ENCODE measurements around the gene CRHR1. TPM values are rescaled to one million over a fixed set of nuclear protein-coding genes. Genes with fewer than 3 reads are reported as not detected.
A peak's percentile ranks its signal among the peaks of the same experiment; 100 is the strongest.

Gene CRHR1
- total and polyA plus RNA-seq, 4 experiments from 2014 or later, result not detected

- Mint-ChIP-seq H3K27ac (no peak overlapping the region), H3K4me3 (no peak overlapping the region), H3K9me3 (no peaks in the 10 kb centered on the region), H3K36me3 (no peaks in the 10 kb centered on the region), H3K4me1 (no peaks in the 10 kb centered on the region), H3K27me3 (peaks cover 0 to 5% of the 10 kb centered on the region in 2 donors)
- no peak overlapping the region for H3K27ac ChIP-seq (ENCODE audit: low read depth, low read length)
- POLR2A ChIA-PET (ENCODE audit: partially characterized antibody), result no interaction called here
- H3K4me3 ChIP-seq (ENCODE audit: low read length in 2 of 2), result no peak overlapping the region
- no peaks in the 10 kb centered on the region for H3K36me3 ChIP-seq (ENCODE audit: insufficient read depth, low read length)
- CTCF ChIA-PET (ENCODE audit: partially characterized antibody), result interaction anchor here (1.4 kb wide), 1 partner anchor 14 kb away, joined by 6 read pairs; no protein-coding TSS in a partner anchor
- intact Hi-C loops (cut with micrococcal nuclease), result no loop called here
- no peaks in the 10 kb centered on the region for H3K9me3 ChIP-seq (ENCODE audit: control insufficient read depth in 1 of 2, low read length in 2 of 2)
- H3K4me1 ChIP-seq (ENCODE audit: insufficient read depth, low read length), result no peaks in the 10 kb centered on the region
- no peaks in the 10 kb centered on the region for H3K27me3 ChIP-seq (ENCODE audit: insufficient read depth, low read length)
- DNase-seq, result no peak
These were observed 33.9 kb downstream of the CRHR1 start for GRCh38 chr17:45818041-45818440.

DNA sequence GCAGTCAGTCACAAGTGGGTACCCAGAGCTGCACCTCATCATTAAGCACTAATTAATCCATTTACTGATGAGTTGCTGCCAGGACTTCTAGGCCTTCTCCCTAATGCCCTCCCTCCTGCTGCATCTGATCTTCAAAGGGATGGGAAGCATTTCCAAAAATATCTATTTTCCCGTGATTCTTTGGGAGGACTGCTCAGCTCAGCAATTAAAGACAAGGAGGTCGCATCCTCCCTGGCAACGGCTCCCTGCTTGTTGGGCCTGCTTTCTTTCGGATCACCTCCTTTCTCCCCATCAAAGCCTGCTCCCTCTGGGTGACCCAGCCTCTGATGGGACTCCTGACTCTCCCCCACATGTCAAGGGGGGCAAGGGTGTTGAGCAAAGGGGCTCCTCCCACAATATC lies 34.6 kb downstream of the CRHR1 start:
- no peaks in the 10 kb centered on the region for H3K9me3 ChIP-seq (ENCODE audit: control insufficient read depth in 1 of 2, low read length in 2 of 2)
- Mint-ChIP-seq H3K27ac (no peak overlapping the region), H3K27me3 (peaks cover 0 to 3% of the 10 kb centered on the region in 2 donors), H3K4me1 (no peaks in the 10 kb centered on the region), H3K9me3 (no peaks in the 10 kb centered on the region), H3K36me3 (no peaks in the 10 kb centered on the region), H3K4me3 (no peak overlapping the region)
- H3K27me3 ChIP-seq (ENCODE audit: insufficient read depth, low read length), result no peaks in the 10 kb centered on the region
- ChIA-PET POLR2A (ENCODE audit: partially characterized antibody) (no interaction called here), CTCF (ENCODE audit: partially characterized antibody) (interaction anchor here (1.4 to 2.0 kb wide), 2 partner anchors 13 to 177 kb away, joined by 6 read pairs; no protein-coding TSS in a partner anchor)
- peaks cover under 1% of the 10 kb centered on the region for H3K4me1 ChIP-seq (ENCODE audit: insufficient read depth, low read length)
- intact Hi-C loops (cut with micrococcal nuclease), result no loop called here
- H3K4me3 ChIP-seq (ENCODE audit: low read length in 2 of 2), result no peak overlapping the region
- H3K36me3 ChIP-seq (ENCODE audit: insufficient read depth, low read length), result no peaks in the 10 kb centered on the region
- no peak for DNase-seq
- no peak overlapping the region for H3K27ac ChIP-seq (ENCODE audit: low read depth, low read length)

DNA sequence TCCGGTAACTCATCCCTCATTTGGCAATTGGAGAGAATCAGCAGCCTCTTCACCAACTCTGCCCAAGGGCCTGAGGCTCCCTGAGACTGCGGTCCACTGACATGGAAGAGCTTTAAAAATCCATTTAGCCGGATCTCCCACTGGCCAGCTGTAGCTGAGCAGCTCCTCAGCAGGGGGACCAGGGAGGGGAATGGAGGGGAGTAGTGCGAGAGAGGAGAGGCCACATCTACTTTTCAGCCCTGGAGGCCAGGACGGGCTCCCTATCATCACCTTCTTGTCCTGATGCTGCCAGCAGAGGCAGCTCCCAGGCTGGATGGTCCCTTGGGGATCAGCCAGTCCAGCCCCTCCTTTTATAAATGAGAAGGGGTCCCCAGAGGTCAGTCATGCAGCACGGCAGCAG lies 35.5 kb downstream of the CRHR1 start:
- Histone ChIP-seq H3K4me3 (ENCODE audit: low read length in 2 of 2) (no peak overlapping the region), H3K4me1 (ENCODE audit: insufficient read depth, low read length) (peaks cover 4% of the 10 kb centered on the region), H3K36me3 (ENCODE audit: insufficient read depth, low read length) (no peaks in the 10 kb centered on the region), H3K9me3 (ENCODE audit: control insufficient read depth in 1 of 2, low read length in 2 of 2) (no peaks in the 10 kb centered on the region), H3K27me3 (ENCODE audit: insufficient read depth, low read length) (no peaks in the 10 kb centered on the region), H3K27ac (ENCODE audit: low read depth, low read length) (no peak overlapping the region)
- Mint-ChIP-seq H3K36me3 (no peaks in the 10 kb centered on the region), H3K27ac (no peak overlapping the region), H3K4me3 (no peak overlapping the region), H3K27me3 (no peaks in the 10 kb centered on the region), H3K9me3 (no peaks in the 10 kb centered on the region), H3K4me1 (peaks cover 0 to 3% (median 0%) of the 10 kb centered on the region in 4 donors)
- DNase-seq, result no peak
- ChIA-PET POLR2A (ENCODE audit: partially characterized antibody) (no interaction called here), CTCF (ENCODE audit: partially characterized antibody) (interaction anchor here (1.0 to 2.0 kb wide), 2 partner anchors 12 to 178 kb away, joined by 5 to 6 read pairs; no protein-coding TSS in a partner anchor)
- intact Hi-C loops (cut with micrococcal nuclease), result no loop called here

DNA sequence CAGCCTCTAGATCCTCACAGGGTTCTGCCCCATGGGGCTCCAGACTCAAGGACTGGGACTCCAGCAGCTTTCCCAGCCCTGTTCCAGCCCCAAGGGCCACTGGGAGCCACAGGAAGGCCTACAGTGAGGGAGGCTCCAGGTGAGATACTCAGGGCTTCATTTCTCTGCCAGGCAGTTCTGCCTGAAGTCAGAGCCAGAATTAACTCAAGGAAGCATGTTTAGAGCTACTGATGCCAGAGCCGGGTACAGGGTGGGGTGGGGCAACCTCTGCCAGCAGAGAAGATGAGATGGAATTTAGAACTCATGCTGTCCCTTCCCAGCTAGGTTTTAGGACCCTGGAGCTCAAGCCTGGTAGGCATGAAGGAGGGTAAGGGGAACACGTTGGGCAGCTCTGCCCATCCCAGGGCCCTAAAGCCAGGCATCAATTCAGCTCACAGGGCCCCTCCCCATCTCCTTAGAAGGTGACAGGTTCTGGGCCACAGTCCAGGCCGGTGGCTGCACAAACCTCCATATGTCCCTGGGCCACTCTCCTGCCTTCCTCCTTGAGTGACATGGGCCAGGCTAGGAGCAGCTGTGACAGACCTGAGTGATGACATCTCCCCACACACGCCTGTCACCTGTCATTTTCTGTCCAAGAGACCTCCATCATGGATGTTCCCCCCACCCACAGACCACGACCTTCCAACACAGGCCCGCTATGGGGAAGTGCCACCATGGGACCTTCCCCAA lies 36.1 kb downstream of the CRHR1 start:
- ChIA-PET POLR2A (ENCODE audit: partially characterized antibody) (no interaction called here), CTCF (ENCODE audit: partially characterized antibody) (interaction anchor here (1.0 to 2.0 kb wide), 2 partner anchors 11 to 178 kb away, joined by 5 to 6 read pairs; no protein-coding TSS in a partner anchor)
- H3K4me3 ChIP-seq (ENCODE audit: low read length in 2 of 2), result no peak overlapping the region
- H3K27ac ChIP-seq (ENCODE audit: low read depth, low read length), result no peak overlapping the region
- peaks cover 4% of the 10 kb centered on the region for H3K4me1 ChIP-seq (ENCODE audit: insufficient read depth, low read length)
- Mint-ChIP-seq H3K27me3 (no peaks in the 10 kb centered on the region), H3K9me3 (no peaks in the 10 kb centered on the region), H3K4me3 (no peak overlapping the region), H3K27ac (no peak overlapping the region), H3K36me3 (no peaks in the 10 kb centered on the region), H3K4me1 (peaks cover 0 to 3% (median 0%) of the 10 kb centered on the region in 4 donors)
- intact Hi-C loops (cut with micrococcal nuclease), result no loop called here
- no peaks in the 10 kb centered on the region for H3K27me3 ChIP-seq (ENCODE audit: insufficient read depth, low read length)
- H3K9me3 ChIP-seq (ENCODE audit: control insufficient read depth in 1 of 2, low read length in 2 of 2), result no peaks in the 10 kb centered on the region
- DNase-seq, result no peak
- no peaks in the 10 kb centered on the region for H3K36me3 ChIP-seq (ENCODE audit: insufficient read depth, low read length)

GRCh38 chr17:45821147-45821546 lies 37.0 kb downstream of the CRHR1 start:
- Histone ChIP-seq H3K27ac (ENCODE audit: low read depth, low read length) (no peak overlapping the region), H3K36me3 (ENCODE audit: insufficient read depth, low read length) (no peaks in the 10 kb centered on the region), H3K4me3 (ENCODE audit: low read length in 2 of 2) (no peak overlapping the region), H3K27me3 (ENCODE audit: insufficient read depth, low read length) (no peaks in the 10 kb centered on the region), H3K4me1 (ENCODE audit: insufficient read depth, low read length) (peaks cover 4% of the 10 kb centered on the region), H3K9me3 (ENCODE audit: control insufficient read depth in 1 of 2, low read length in 2 of 2) (no peaks in the 10 kb centered on the region)
- Mint-ChIP-seq H3K27ac (no peak overlapping the region), H3K36me3 (no peaks in the 10 kb centered on the region), H3K9me3 (no peaks in the 10 kb centered on the region), H3K27me3 (no peaks in the 10 kb centered on the region), H3K4me3 (no peak overlapping the region), H3K4me1 (peaks cover 0 to 3% (median 0%) of the 10 kb centered on the region in 4 donors)
- DNase-seq, result no peak
- ChIA-PET POLR2A (ENCODE audit: partially characterized antibody) (no interaction called here), CTCF (ENCODE audit: partially characterized antibody) (no interaction called here)
- intact Hi-C loops (cut with micrococcal nuclease), result no loop called here

- Mint-ChIP-seq H3K9me3 (no peaks in the 10 kb centered on the region), H3K4me1 (peaks cover 0 to 10% (median under 1%) of the 10 kb centered on the region in 4 donors), H3K27ac (peak overlapping the region in 1 of 7 donors; percentile 64), H3K27me3 (no peaks in the 10 kb centered on the region), H3K36me3 (no peaks in the 10 kb centered on the region), H3K4me3 (peak overlapping the region in 3 of 8 donors; percentile 3 to 59 (median 51))
- intact Hi-C loops (cut with micrococcal nuclease), result no loop called here
- H3K36me3 ChIP-seq (ENCODE audit: insufficient read depth, low read length), result no peaks in the 10 kb centered on the region
- no peak overlapping the region for H3K4me3 ChIP-seq (ENCODE audit: low read length in 2 of 2)
- H3K27me3 ChIP-seq (ENCODE audit: insufficient read depth, low read length), result no peaks in the 10 kb centered on the region
- ChIA-PET CTCF (ENCODE audit: partially characterized antibody) (interaction anchor here (0.9 to 1.8 kb wide), 4 partner anchors 8 to 187 kb away, joined by 3 to 5 read pairs (median 4); no protein-coding TSS in a partner anchor), POLR2A (ENCODE audit: partially characterized antibody) (no interaction called here)
- H3K27ac ChIP-seq (ENCODE audit: low read depth, low read length), result no peak overlapping the region
- H3K4me1 ChIP-seq (ENCODE audit: insufficient read depth, low read length), result peaks cover 4% of the 10 kb centered on the region
- peak in 3 of 5 donors; percentile 12 to 16 (median 15) for DNase-seq
- H3K9me3 ChIP-seq (ENCODE audit: control insufficient read depth in 1 of 2, low read length in 2 of 2), result no peaks in the 10 kb centered on the region
These were observed 39.5 kb downstream of the CRHR1 start for GRCh38 chr17:45823598-45823997.

DNA sequence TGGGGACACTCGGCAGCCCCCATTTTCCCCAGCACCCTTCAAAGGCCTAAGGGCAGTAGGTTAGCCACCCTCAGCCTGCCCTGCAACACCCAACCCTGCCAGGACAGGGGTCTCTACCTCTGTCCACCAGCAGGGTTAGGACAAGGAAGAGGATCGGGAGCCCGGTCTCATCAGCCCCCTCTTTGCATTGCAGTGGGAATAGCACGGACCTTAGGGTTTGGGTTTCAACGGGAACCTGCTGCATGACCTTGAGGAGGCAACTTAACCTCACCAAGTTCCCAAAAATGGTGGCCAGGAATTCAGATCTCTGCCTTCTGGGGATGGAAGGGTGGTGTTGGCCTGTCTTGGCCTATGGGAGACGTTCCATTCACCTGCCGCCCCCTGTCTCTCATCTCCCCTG lies 40.4 kb downstream of the CRHR1 start:
- Mint-ChIP-seq H3K27ac (no peak overlapping the region), H3K4me3 (no peak overlapping the region), H3K36me3 (no peaks in the 10 kb centered on the region), H3K9me3 (no peaks in the 10 kb centered on the region), H3K27me3 (no peaks in the 10 kb centered on the region), H3K4me1 (peaks cover 0 to 15% (median under 1%) of the 10 kb centered on the region in 4 donors)
- intact Hi-C loops (cut with micrococcal nuclease), result no loop called here
- Histone ChIP-seq H3K36me3 (ENCODE audit: insufficient read depth, low read length) (no peaks in the 10 kb centered on the region), H3K4me3 (ENCODE audit: low read length in 2 of 2) (no peak overlapping the region), H3K27ac (ENCODE audit: low read depth, low read length) (no peak overlapping the region), H3K9me3 (ENCODE audit: control insufficient read depth in 1 of 2, low read length in 2 of 2) (no peaks in the 10 kb centered on the region), H3K4me1 (ENCODE audit: insufficient read depth, low read length) (peaks cover 4% of the 10 kb centered on the region), H3K27me3 (ENCODE audit: insufficient read depth, low read length) (no peaks in the 10 kb centered on the region)
- ChIA-PET POLR2A (ENCODE audit: partially characterized antibody) (no interaction called here), CTCF (ENCODE audit: partially characterized antibody) (interaction anchor here (1.3 kb wide), 1 partner anchor 7 kb away, joined by 4 read pairs; no protein-coding TSS in a partner anchor)
- DNase-seq, result no peak

Measured in CD4-positive, alpha-beta memory T cell (primary cell).